GM18907 (cell line): ENCODE data around the gene PRSS3.
"Not testable (repeated sequence)": the region's sequence is repeated elsewhere in the genome, so short reads cannot be mapped to it uniquely, and the experiment has no call there.

Experiments used
- ATAC-seq: cut with Tn5 transposase; IDR thresholded peaks from one replicate; pipeline ENCODE4 v1.9.1; 2021; ENCODE audit warnings: mild to moderate bottlenecking, moderate library complexity; ENCODE audit not compliant: unreplicated experiment

PRSS3 gene

DNA sequence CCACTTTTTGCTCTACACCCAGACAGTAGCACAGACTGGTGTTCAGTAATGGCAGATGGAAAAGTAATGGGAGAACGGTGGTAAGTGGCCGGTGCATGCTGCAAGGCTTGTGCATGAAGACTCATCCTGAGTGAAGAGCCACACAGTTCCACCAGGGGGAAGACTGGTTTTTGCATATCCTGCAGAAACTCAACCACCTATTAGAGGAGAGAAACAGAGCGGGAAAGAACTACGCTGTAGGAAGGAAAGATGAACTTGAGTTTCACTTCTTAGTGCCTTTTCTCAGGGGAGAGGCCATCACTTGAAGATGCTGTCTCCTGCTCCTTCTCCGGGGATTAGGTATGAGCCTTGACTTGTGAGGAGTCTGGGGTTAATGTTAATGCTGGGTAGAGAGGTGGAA is 9.4 kb upstream of the PRSS3 start:
- ATAC-seq: no peak

DNA sequence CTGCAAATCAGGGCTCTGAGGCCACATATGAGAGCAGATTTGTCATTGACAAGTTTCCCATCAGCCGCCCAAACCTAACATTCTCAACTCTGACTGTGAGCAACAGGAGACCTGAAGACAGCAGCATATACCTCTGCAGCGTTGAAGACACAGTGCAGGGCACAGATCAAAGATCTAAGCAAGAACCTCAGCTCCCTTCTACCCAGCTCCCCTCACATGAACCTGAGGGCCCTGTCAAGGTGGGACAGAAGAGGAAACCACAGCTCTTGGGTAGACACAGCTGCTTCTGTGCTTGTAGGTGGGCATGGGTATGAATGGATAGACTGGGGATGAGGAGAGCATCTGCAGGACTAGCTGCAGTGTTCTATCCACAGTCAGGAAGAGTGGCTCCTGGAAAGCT is 8.7 kb upstream of the PRSS3 start:
- no peak for ATAC-seq

DNA sequence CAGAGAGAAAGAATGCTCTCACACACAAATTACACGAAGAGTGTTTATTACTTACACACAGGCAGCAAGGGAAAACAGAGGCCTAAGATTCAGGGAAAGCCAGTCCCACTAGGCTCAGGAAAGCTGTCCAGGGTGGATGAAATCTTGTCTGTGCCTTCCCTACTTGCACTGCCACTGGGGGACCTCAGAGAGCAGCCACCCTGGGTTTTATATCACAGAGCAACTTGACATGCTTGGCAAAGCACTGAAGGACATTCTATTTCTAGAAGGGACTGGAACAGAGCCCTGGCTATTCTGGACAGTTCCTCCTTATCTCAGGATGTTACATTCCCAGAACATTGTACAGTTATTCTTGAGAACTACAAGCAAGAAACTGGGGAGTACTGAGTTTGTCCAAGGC is 7.5 kb upstream of the PRSS3 start:
- ATAC-seq: no peak

DNA sequence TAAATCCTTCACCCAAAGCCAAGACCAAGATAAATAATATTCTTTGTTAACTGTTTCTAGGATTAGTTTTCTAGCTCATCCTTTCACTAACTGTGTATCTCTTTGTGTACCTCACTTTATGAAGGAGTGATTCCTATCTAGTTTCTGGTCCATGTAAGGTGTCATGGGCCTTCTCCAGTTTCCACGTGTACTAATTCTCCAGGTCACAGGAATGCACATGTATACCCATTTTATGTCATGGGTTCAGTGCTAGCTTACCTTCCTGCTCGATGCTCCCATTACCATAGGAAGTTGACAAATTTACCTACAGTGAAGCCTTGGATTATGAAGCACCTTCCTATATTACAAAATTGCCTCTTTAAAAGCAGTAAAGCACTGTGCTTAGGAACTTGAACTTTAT is 5.9 kb upstream of the PRSS3 start:
- not testable (repeated sequence) for ATAC-seq

DNA sequence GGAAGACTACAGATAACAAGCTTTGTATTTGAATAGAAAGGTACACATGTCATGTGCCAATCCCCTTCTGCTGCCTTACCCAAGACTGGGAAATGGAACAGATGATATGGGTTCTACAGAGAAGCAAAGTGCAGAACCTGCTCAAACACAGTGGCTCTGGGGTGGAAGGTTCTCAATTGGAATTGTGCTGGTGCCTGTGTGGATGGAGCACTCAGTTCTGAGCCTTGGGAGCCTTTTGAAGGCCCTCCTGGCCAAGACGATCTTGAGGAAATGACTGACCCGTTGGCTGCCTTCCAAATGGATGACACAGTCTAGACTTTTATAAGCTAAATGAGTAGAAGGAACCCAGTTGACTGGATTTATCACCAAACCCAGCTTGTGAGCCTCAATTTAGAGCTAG is 4.2 kb upstream of the PRSS3 start:
- ATAC-seq: no peak

DNA sequence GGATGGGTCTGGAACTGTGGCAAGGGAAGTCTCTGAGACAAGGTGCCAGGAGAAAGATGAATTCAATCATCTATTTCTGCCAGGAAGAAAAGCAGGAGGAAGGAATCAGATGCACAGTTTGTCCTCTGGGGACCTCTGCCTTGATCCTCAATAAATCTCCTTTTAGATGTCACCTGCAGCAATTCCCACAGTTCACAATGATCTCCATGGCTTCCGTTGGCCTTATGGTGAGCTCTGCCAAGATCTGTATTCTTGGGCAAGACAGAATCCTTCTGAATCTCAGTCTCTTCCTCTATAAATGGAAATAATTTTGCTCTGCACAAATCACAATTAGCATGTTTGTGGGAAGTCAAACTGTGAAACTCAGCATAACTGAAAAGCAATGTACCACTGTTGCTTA is 1.9 kb upstream of the PRSS3 start:
- not testable (repeated sequence) for ATAC-seq

DNA sequence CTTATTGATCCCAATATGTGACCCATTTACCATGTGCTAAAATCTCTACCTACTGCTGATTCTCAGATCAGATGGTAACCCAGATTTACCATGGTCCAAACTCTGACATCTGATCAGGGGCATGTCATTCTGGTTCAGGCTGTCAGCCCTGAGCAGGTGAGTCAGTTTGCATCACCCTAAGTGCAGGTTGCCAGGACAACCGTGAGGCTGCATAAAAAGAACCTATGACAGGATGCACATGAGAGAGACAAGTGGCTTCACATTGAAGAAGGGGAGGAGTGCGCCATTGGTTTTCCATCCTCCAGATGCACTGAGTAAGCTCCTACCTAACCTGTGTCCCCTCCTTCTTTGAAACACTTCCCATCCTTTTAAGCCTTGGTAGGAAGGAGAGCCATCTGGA is 801 bp upstream of the PRSS3 start:
- no peak for ATAC-seq

DNA sequence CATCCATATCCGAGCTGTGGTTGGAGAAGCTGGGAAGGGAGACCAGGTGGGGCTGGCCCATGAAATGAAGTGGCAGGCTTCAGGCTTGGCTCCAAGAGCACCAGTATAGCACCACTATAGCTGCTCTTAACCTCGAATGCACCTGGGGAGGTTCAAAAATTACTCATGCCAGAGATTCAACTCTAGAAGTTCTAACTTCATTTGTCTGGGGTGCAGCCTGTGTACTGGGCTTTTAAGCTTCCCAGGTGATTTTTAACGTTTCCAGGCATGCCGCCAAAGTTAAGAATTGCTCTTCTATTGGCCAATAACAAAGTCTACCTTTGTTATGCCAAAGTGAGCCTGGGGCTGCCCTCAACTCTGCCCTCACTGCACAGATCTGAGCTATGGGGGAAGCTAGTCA is 458 bp downstream of the PRSS3 start:
- ATAC-seq: no peak

DNA sequence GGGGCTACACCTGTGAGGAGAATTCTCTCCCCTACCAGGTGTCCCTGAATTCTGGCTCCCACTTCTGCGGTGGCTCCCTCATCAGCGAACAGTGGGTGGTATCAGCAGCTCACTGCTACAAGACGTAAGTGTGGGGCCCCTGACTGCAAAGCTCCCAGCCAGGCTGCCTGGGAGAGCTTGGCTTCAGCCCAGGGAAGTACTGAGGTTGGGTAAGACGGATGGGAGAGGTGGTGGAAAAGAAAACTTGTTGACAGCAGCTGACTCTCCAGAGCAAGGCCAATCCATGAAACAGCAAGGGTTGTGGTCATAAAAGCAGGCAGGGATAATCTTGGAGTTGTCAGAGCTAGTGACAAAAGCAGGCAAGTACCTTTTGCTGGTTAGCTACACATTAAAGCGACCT is 1.3 kb downstream of the PRSS3 start:
- not testable (repeated sequence) for ATAC-seq

DNA sequence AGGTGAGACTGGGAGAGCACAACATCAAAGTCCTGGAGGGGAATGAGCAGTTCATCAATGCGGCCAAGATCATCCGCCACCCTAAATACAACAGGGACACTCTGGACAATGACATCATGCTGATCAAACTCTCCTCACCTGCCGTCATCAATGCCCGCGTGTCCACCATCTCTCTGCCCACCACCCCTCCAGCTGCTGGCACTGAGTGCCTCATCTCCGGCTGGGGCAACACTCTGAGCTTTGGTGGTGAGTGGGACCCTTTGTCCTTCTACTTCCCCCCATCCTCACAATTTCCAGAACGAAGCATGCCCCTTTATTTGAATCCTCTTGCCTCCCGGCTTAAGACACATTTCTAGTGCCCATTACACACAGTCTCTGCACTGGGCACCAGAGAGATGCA is 2.5 kb downstream of the PRSS3 start:
- ATAC-seq: no peak

DNA sequence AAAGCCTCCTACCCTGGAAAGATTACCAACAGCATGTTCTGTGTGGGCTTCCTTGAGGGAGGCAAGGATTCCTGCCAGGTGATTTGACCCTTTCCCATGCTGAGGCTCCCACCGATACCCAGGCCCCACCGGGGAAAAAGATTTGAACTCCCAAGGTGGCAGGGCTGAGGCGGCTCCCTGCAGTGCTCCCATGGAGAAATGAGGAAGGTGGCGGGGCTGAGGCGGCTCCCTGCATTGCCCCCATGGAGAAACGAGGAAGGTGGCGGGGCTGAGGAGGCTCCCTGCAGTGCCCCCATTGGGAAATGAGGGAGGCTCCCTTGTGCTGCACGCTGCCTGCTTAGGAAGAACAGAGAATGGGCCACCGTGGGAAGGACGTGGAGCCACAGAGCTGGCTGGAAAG is 3.2 kb downstream of the PRSS3 start:
- no peak for ATAC-seq

DNA sequence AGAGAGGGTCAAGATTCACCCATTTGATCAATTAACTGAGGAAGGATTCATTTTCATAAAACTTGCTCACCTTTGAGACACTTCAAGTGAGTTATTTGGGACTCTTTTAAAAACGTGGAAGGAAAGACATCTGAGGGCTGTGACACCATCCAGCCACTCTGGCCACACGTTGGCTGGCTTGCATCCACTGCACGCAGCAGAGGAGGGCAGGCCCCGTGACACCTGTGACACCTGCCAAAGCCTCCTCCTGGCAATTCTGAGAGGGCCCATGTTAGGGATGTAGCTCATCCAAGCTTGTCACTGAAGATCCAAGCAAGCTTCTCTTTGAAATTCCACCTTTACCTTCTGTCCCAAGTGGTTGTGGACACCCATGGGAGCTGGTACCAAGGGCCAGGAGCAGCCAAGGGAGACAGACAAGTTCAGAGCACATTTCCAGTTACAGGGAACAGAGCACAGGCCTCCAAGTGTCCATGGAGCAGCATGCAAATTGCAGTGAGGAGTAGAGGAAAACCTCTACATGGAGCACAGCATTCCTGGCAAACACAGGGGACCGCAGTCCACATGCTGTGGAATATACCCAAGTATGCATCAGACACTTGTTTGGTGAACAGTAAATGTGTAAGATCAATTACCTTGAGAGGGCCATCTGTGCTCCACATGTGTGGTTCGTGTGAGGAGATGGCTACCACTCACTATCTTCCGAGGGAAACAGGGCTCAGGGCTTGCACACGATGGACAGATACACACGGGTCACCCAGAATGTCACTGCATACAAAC is 4.8 kb downstream of the PRSS3 start:
- ATAC-seq: no peak

DNA sequence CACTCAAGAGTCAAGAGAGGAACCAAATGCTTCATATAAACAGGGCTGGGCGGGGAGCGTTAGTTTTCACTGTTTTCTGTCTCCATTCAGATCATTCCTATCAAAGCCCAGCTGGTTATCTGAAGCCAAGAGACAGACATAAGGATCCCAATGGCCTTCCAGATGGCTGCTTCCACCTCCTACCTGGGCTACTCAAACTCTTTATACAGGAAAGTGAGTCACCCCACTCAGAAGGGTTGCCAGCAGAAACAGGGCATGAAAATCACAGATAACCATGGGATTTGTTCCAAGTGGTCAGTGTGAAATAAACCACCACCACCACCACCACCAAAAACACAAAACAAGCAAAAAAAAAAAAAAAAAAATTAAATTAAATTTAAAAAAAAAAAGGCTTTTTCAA is 5.5 kb downstream of the PRSS3 start:
- ATAC-seq: no peak

DNA sequence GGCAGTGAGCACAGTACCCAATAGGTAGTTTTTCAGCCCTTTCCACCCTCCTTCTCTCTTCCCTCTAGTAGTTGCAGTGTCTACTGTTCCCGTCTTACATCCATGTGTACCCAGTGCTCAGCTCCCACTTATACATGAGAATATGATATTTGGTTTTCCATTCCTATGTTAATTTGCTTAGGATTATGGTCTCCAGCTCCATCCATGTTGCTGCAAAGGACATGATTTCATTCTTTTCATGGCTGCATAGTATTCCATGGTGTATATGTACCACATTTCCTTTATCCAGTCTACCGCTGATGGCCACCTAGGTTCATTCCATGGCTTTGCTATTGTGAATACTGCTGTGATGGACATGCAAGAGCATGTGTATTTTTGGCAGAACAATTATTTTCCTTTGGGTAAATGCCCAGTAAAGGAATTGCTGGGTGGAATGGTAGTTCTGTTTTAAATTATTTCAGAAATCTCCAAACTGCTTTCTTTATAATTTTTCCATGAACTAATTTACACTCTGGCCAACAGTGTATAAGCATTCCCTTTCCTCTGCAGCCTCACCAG is 6.7 kb downstream of the PRSS3 start:
- not testable (repeated sequence) for ATAC-seq

DNA sequence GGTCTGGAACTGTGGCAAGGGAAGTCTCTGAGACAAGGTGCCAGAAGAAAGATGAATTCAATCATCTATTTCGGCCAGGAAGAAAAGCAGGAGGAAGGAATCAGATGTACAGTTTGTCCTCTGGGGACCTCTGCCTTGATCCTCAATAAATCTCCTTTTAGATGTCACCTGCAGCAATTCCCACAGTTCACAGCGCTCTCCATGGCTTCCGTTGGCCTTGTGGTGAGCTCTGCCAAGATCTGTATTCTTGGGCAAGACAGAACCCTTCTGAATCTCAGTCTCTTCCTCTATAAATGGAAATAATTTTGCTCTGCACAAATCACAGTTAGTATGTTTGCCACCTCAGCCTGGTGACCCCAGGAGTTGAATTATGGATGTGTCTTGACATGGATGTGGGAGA is 8.8 kb downstream of the PRSS3 start:
- not testable (repeated sequence) for ATAC-seq

DNA sequence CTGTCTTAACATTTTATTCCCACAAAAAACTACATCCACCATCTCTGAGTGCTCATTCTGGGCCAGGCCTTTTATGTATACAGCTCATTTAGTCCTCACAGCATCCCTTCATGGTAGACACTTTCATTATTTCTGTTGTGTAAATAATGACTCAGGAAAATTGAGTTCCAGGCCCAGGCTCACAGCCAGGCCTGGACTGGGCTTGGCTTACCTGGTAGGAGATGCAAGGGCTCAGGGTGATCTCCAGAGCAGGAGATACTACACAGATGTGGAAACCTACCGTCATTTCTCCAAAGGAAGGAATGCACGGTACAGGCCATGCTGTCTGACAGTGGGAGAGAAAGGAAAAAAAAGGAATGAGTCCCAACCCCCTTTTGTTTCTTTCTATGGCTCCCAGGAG is 11.8 kb downstream of the PRSS3 start:
- not testable (repeated sequence) for ATAC-seq

DNA sequence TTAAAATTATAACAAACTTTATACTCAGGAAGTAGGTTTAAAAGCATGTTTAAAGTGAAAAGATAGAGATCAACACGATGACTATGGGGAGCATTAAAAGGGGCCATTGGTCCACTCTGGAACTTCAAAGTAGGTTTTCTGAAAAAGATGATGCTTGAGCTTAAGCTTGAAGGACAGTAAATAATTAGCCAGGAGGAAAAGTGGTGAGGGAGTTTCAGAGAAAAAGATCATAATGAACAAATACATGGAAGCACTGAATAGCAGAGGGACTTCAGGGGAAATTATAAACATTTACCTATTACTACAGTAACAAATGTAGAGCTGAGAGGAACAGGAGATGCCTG is 13.6 kb downstream of the PRSS3 start:
- peak; percentile 48 for ATAC-seq

DNA sequence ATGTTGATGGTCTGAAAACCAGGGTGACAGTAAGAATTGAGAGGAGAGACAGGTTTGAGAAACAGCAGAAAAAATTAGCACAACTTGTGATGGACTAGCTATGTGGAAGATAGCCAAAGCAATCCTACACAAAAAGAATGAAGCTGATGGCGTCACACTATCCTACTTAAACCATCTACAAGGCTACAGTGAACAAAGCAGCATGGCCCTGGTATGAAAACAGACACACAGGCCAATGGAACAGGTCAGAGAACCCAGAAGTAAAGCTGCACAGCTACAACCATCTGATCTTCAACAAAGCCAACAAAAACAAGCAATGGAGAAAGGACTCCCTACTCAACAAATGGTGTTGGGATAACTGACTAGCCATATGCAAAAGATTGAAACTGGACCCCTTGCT is 14.1 kb downstream of the PRSS3 start:
- ATAC-seq: no peak

DNA sequence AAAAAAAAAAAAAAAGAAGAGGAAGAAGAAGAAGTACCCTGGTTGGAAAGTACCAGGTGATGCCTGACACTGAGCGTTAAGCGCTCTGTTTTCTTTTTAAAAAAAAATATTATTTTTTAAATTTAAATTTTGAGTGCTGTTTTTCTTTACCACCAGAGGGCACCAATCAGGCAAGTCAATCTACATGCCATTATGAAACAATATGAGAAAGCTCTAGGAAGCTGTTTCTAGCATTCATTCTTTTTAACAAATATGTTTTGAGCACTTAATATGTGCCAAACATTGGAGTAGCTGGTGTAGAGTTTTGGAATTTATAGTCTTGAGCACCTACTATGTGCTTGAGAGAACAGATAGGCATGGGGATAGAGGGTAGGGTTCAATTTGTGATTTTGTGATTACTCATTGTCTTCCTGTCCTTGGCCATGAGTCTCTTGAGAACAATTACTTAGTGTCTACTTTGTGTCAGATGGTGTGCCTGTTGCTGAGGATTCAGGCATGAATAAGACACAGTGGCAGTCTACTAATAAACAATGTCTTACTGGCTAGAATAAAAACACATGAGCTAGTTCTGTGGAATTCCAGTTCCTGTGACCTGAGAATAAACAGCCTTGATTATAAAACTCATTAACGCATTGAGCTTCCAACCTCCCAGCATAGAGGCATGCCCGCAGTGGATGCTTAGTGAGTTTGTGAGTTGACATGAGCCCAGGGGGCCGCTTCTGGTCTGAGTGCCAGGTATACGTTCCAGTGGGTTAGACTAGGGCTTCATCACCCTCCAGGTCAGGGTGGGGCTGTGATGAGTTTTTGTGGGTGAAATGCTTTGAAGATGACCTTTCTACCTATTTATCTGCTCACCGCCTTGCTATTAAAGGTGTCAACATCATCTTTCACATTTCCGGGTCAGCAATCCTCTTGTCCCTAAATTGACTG is 18.6 kb downstream of the PRSS3 start:
- ATAC-seq: no peak

DNA sequence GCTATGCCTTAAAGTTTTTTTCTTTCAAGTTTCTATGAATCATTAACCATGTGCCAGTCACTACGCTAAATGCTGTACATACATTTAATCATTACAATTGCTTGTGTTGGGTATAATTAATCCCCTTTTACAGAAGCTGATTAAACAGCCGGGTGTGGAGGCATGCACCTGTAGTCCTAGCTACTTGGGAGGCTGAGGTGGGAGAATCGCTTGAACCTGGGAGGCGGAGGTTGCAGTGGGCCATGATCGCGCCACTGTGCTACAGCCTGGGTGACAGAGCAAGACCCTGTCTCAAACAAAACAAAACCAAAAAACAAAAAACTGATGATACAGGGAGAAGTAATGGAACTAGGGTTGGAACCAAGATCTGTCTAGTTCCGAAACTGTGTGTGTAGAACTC is 20.4 kb downstream of the PRSS3 start:
- no peak for ATAC-seq

DNA sequence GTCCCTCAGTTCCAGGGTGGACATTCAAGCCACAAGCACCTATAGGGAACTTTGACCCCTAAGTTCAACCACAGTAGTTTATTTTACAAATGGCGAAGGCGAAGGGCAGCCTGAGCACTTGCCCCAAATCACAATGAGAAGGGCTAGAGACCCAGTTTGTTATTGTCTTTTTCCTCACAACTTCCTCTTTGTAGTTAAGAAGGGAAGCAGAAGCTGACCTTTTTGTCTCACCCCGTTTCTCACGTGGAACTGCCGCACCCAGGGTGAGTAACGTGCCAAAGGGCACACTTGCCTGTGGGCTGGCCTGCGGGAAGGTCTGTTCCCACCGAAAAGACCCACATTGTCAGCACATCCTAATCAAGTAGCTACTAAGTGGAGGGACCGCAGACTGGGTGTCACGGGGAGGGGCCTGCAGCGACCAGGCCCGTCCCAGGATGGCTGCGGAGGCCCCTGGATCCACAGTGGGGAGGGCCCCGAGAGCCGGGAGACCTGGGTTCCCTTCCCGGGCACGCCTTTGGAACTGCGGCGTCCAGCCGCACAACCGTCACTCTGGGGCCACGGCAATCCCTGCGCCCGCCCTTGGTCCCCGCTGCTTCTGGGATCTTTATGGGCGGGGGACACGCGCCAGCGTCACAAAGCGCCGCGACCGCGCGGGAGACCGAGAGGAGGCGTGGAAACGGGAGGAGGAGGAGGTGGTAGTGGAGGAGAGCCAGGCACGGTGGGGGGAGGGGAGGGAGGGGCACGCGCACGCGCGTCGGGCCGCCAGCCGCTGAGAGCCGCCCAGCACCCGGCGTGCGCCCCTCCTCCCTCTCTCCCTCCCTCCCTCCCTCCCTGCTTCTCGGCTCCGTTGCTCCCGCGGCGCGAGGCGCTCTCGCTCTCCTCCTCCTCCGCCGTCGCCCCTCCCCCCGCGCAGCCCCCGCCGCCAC is 21.2 kb downstream of the PRSS3 start, which contains the start of gene UBE2R2:
Gene UBE2R2 (plus strand): TSS at position 834 of the 926 bp plus-strand sequence. CDS start 598 bp downstream, outside the sequence.
- peak; percentile 58 for ATAC-seq
